DND-41 (cell line): Measurements from ENCODE around the gene ZNRD2.

Experiments
- ATAC-seq: fragments of 200-7000 bp; cut with Tn5 transposase; 3 replicates; pipeline ENCODE4 v1.9.1; 2021; ENCODE audit warnings: low read depth; ENCODE audit not compliant: insufficient read depth
- DNase-seq: peaks from one replicate; pipeline ENCODE4 v3.0.0-alpha.2; 2020
- H2AFZ ChIP-seq: 2 replicates; pipeline ENCODE4 v1.6.0; 2012; ENCODE audit warnings: low read depth, low read length
- H3K27ac ChIP-seq: 2 replicates; pipeline ENCODE4 v1.5.1; 2012; ENCODE audit warnings: low read length, inconsistent platforms
- H3K27me3 ChIP-seq: fragments of 200-600 bp; sonication (generic); 2 replicates; pipeline ENCODE4 v1.6.0; 2012; ENCODE audit warnings: low read length, mild to moderate bottlenecking, inconsistent platforms; ENCODE audit not compliant: insufficient read depth, poor library complexity
- H3K36me3 ChIP-seq: 2 replicates; pipeline ENCODE4 v1.5.1; 2012; ENCODE audit warnings: low read length, inconsistent platforms; ENCODE audit not compliant: insufficient read depth
- H3K4me1 ChIP-seq: 2 replicates; pipeline ENCODE4 v1.5.1; 2012; ENCODE audit warnings: mild to moderate bottlenecking, low read length; ENCODE audit not compliant: insufficient read depth
- H3K4me2 ChIP-seq: 2 replicates; pipeline ENCODE4 v1.6.0; 2012; ENCODE audit warnings: mild to moderate bottlenecking, moderate library complexity, low read length, inconsistent platforms; ENCODE audit not compliant: insufficient read depth
- H3K4me3 ChIP-seq, 2 experiments: fragments of 200-600 bp in 1 of 2; shearing (Covaris generic) in 1 of 2; 2 replicates each; pipeline ENCODE4 v1.5.1; 2012 to 2016; ENCODE audit warnings: inconsistent platforms in 2 of 2, low read length in 2 of 2, mild to moderate bottlenecking in 2 of 2, low read depth in 1 of 2, moderate library complexity in 1 of 2
- H3K79me2 ChIP-seq: 2 replicates; pipeline ENCODE4 v1.6.0; 2012; ENCODE audit warnings: low read length, inconsistent platforms; ENCODE audit not compliant: insufficient read depth
- H3K9ac ChIP-seq: 2 replicates; pipeline ENCODE4 v1.6.0; 2012; ENCODE audit warnings: low read depth, mild to moderate bottlenecking, inconsistent platforms, low read length, moderate library complexity
- H3K9me3 ChIP-seq: 2 replicates; pipeline ENCODE4 v1.5.1; 2012; ENCODE audit warnings: low read length, moderate library complexity, mild to moderate bottlenecking, inconsistent platforms; ENCODE audit not compliant: insufficient read depth, severe bottlenecking
- H4K20me1 ChIP-seq: 2 replicates; pipeline ENCODE4 v1.6.0; 2012; ENCODE audit warnings: low read length; ENCODE audit not compliant: insufficient read depth
- CTCF ChIP-seq: IDR thresholded peaks from 2 replicates; pipeline ENCODE4 v1.5.1; 2012; ENCODE audit warnings: borderline replicate concordance, low read length, moderate library complexity, mild to moderate bottlenecking; ENCODE audit not compliant: poor library complexity, severe bottlenecking; ENCODE audit errors: extremely low read depth
- EZH2 ChIP-seq: IDR thresholded peaks from 3 replicates; pipeline ENCODE4 v1.6.1; 2012; ENCODE audit warnings: borderline replicate concordance, low read depth, mild to moderate bottlenecking, moderate library complexity, low read length, inconsistent platforms; ENCODE audit not compliant: severe bottlenecking

Gene ZNRD2

GRCh38 chr11:65540290-65541092 lies 29.8 kb upstream of the ZNRD2 start:
- peak overlapping the region; percentile 68 for H2AFZ ChIP-seq

GRCh38 chr11:65541093-65541982 lies 28.9 kb upstream of the ZNRD2 start:
- H3K4me2 ChIP-seq: peak overlapping the region; percentile 65
- no peaks in the 10 kb centered on the region for H3K9me3 ChIP-seq
- peaks cover 28% of the 10 kb centered on the region for H3K4me1 ChIP-seq
- H3K27me3 ChIP-seq: no peaks in the 10 kb centered on the region
- TF ChIP-seq EZH2 (no peak), CTCF (no peak)
- no peak for ATAC-seq
- peaks cover 2% of the 10 kb centered on the region; the same call in 1 of the 2 replicates for H4K20me1 ChIP-seq
- H3K4me3 ChIP-seq: peak overlapping the region in 1 of 2 experiments; percentile 53; a peak in 2 of 4 replicates
- DNase-seq: no peak
- H3K79me2 ChIP-seq: no peaks in the 10 kb centered on the region
- H3K36me3 ChIP-seq: peaks cover 16% of the 10 kb centered on the region
- H3K27ac ChIP-seq: peak overlapping the region; percentile 53; the same call in 1 of the 2 replicates
- peak overlapping the region; percentile 38 for H3K9ac ChIP-seq
- 0 out of 2 replicates have a peak overlapping the region, but pooled peaks have one; percentile 9 for H2AFZ ChIP-seq

More at GRCh38 chr11:65540290-65541092, 29.8 kb upstream of the ZNRD2 start:
- ATAC-seq (peak; percentile 76), DNase-seq (peak; percentile 81)
- peak overlapping the region in 1 of 2 experiments; percentile 53; a peak in 2 of 4 replicates for H3K4me3 ChIP-seq
- H3K27ac ChIP-seq: peak overlapping the region; percentile 53
- 0 out of 2 replicates have a peak, but pooled peaks cover under 1% of the 10 kb centered on the region for H4K20me1 ChIP-seq
- no peak for TF ChIP-seq EZH2
- peak; percentile 91 for TF ChIP-seq CTCF
- peaks cover 20% of the 10 kb centered on the region for H3K4me1 ChIP-seq
- H3K9me3 ChIP-seq: no peaks in the 10 kb centered on the region
- peak overlapping the region; percentile 38 for H3K9ac ChIP-seq
- H3K79me2 ChIP-seq: no peaks in the 10 kb centered on the region
- H3K27me3 ChIP-seq: no peaks in the 10 kb centered on the region
- peak overlapping the region; percentile 65 for H3K4me2 ChIP-seq
- peaks cover 25% of the 10 kb centered on the region for H3K36me3 ChIP-seq

GRCh38 chr11:65542738-65543390 lies 27.4 kb upstream of the ZNRD2 start:
- H3K9me3 ChIP-seq: no peaks in the 10 kb centered on the region
- no peak for ATAC-seq
- H3K79me2 ChIP-seq: no peaks in the 10 kb centered on the region
- H3K36me3 ChIP-seq: peaks cover 5% of the 10 kb centered on the region
- H3K27me3 ChIP-seq: no peaks in the 10 kb centered on the region
- no peak overlapping the region for H3K9ac ChIP-seq
- H4K20me1 ChIP-seq: peaks cover 2% of the 10 kb centered on the region; the same call in 1 of the 2 replicates
- peaks cover 43% of the 10 kb centered on the region for H3K4me1 ChIP-seq
- no peak overlapping the region for H3K27ac ChIP-seq
- H3K4me2 ChIP-seq: no peak overlapping the region
- no peak for TF ChIP-seq CTCF
- no peak for TF ChIP-seq EZH2
- H2AFZ ChIP-seq: no peak overlapping the region
- H3K4me3 ChIP-seq: no peak overlapping the region
- no peak for DNase-seq
